PC-9 (cell line): Measurements from ENCODE around the gene USP31.

Experiments used
- EZH2 ChIP-seq: fragments of 200-600 bp; sonication (generic); IDR thresholded peaks from 2 replicates; pipeline ENCODE4 v1.8.0; 2017; ENCODE audit warnings: antibody characterized with exemption, low read depth
- TF ChIP-seq, protein P1 (sequence below): fragments of 200-600 bp; sonication (generic); conservative IDR thresholded peaks from 2 replicates; pipeline ENCODE4 v1.6.1; 2017; ENCODE audit warnings: mixed run types, antibody characterized with exemption, mild to moderate bottlenecking, moderate library complexity

DNA sequence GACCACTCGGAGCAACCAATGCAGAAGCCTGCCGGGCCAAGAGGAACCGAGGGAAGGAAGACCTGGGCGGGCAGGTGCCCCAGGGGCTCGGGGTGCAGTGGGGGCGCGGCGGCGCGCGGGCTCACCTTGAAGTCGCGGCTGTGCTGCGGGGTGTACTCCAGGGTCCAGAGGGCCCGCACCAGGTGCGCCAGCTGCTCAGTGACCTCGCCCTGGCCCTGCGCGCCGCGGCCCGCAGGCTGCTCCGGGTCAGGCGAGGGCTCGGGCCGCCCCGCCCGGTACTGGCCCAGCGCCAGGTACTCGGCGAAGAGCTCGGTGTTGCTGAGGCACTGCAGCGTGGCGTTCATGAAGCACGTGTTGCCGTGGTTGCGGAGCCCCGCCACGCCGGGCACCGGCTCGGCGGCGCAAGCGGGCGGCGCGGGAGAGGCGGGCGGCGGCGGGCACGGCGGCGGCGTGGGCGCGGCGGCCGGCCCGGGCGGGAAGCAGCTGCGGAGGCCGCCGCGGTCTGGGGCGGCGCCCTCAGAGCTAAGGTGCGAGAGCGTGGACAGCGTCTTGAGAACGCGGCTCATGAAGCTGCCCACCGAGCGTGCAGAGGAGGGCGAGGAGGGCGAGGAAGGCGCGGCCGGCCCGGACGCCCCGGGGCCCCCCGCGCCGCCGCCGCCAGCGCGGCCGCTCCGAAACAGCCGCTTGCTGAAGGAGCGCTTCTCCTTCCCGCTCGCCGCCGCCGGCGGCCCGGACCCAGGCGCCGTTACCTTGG is 562 bp downstream of the USP31 start:
- TF ChIP-seq, protein P1, sequence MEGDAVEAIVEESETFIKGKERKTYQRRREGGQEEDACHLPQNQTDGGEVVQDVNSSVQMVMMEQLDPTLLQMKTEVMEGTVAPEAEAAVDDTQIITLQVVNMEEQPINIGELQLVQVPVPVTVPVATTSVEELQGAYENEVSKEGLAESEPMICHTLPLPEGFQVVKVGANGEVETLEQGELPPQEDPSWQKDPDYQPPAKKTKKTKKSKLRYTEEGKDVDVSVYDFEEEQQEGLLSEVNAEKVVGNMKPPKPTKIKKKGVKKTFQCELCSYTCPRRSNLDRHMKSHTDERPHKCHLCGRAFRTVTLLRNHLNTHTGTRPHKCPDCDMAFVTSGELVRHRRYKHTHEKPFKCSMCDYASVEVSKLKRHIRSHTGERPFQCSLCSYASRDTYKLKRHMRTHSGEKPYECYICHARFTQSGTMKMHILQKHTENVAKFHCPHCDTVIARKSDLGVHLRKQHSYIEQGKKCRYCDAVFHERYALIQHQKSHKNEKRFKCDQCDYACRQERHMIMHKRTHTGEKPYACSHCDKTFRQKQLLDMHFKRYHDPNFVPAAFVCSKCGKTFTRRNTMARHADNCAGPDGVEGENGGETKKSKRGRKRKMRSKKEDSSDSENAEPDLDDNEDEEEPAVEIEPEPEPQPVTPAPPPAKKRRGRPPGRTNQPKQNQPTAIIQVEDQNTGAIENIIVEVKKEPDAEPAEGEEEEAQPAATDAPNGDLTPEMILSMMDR: no peak
- TF ChIP-seq EZH2: no peak
